Thymus (tissue), 11 donors: ENCODE results near the gene CMSS1. TPM values are rescaled to one million over a fixed set of nuclear protein-coding genes. Genes with fewer than 3 reads are reported as not detected.

Experiments used
- DNase-seq, 9 donors: peaks; one replicate each; pipeline ENCODE4 v3.0.0-alpha.2; 2013; ENCODE audit warnings: low spot score in 9 of 9, low read depth in 6 of 9, missing footprints in 1 of 9
- H3K27ac ChIP-seq, 2 donors: one replicate each; pipeline ENCODE4 v1.5.1; 2013; ENCODE audit warnings: control low read depth in 1 of 2, low read depth in 1 of 2, low read length in 1 of 2, mild to moderate bottlenecking in 1 of 2, moderate library complexity in 1 of 2
- H3K27me3 ChIP-seq, 2 donors: one replicate each; pipeline ENCODE4 v1.5.1; 2013; ENCODE audit warnings: low read length in 1 of 2; ENCODE audit not compliant: control insufficient read depth in 2 of 2, insufficient read depth in 1 of 2
- H3K36me3 ChIP-seq, 2 donors: one replicate each; pipeline ENCODE4 v1.5.1; 2013; ENCODE audit warnings: low read length in 1 of 2, mild to moderate bottlenecking in 1 of 2, moderate library complexity in 1 of 2; ENCODE audit not compliant: control insufficient read depth in 2 of 2, insufficient read depth in 2 of 2
- H3K4me1 ChIP-seq, 2 donors: one replicate each; pipeline ENCODE4 v1.5.1; 2013; ENCODE audit warnings: low read length in 2 of 2; ENCODE audit not compliant: control insufficient read depth in 2 of 2, insufficient read depth in 2 of 2
- H3K4me3 ChIP-seq, 2 donors: one replicate each; pipeline ENCODE4 v1.5.1; 2013; ENCODE audit warnings: low read length in 2 of 2, control low read depth in 1 of 2, mild to moderate bottlenecking in 1 of 2
- H3K9me3 ChIP-seq, 2 donors: one replicate each; pipeline ENCODE4 v1.5.1; 2013; ENCODE audit warnings: low read length in 1 of 2, mild to moderate bottlenecking in 1 of 2; ENCODE audit not compliant: control insufficient read depth in 2 of 2, insufficient read depth in 1 of 2
- WGBS: extraction: QIAGEN DNeasy Blood & Tissue Kit; methylation state at CpG from one replicate; pipeline ENCODE4 v1.1.7; 2013; 5-methylcytosine and 5-hydroxymethylcytosine counted together
- polyA plus RNA-seq: library from polyadenylated mRNA; stranded (reverse); fragments of 200-250 nt; gene quantifications from one replicate; pipeline ENCODE4 v1.2.3, GENCODE V29; 2013
- total RNA-seq: library from RNA; stranded (reverse); fragments of 120-200 nt; gene quantifications from one replicate; pipeline ENCODE4 v1.2.4, GENCODE V29; 2013
- donor health status: healthy.

CMSS1 gene
- total and polyA plus RNA-seq, 2 donors: 27.3 to 39.0 TPM

DNA sequence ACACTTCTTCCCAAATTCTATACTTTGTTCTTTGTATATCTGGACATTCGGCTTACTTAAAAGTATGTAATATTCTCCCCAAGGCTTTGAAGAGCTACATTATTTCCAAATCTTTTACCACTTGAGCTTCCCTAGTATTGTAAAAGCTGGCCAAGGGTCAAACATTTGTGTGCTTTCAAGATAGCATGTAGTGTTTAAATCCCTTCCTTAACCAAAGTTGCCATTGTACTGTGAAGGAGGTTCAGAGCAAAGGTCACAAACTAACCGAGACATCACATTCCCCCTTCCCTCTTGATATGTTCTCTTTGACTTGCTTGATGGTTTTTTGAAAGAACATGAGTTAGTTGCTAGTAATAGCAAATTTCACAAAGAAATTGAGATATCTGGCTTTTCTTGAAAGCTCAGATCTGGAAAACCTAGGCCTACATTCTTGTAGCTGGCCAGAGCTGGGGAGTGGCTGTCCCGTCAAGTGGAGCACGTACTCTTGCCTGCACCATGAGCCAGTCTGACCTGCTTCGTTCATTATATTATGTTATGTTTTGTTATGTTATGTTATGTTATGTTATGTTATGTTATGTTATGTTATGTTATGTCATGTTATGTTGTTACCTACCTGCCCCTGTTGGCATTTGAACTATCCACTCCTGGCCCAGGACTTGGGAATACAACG is 236.4 kb downstream of the CMSS1 start:
- 97% methylated on average over 6 of the region's 6 CpGs for WGBS
- Histone ChIP-seq H3K4me3 (no peak overlapping the region), H3K27me3 (no peaks in the 10 kb centered on the region), H3K27ac (no peak overlapping the region), H3K9me3 (no peaks in the 10 kb centered on the region), H3K4me1 (no peaks in the 10 kb centered on the region), H3K36me3 (no peaks in the 10 kb centered on the region)
- DNase-seq: no peak

DNA sequence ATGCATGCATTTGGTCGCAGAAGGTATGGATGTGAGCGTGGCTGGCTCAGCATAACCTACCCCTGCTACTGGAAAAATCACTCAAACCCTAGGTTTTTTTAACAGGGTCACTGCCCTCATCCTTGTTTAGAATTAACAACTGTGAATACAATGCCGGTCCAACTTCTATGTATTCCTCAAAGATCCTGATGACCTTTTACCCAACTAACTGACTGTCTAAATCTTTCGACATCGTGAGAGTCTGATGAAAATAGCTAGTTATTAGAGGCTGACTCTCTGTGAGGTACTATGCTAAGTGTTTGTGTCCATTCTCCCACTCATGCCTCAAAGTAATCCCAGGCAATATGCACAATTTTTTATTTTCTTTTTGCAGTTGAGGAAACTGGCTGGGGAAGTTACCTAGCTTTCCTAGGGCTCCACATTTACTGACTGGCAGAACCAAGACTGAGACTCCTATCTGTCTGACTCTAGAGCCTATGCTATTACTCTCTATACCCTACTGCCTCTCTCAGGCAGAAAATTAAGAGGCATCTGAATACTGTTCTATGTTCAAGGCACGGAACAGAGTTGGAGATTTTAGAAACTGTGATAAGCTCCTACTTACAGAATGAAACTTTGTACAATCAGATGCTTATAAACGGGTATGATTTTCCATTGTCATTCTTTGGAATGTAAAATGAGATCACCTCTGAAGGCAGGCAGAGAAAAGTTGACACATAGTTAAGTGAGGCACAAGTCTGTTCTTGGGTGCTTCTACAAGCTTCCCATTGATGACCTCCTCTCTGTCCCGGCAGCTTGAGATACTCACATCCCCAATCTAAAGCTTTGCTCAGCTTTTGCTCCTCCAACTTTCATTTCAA is 240.3 kb downstream of the CMSS1 start:
- H3K4me3 ChIP-seq: no peak overlapping the region
- WGBS: 97% methylated on average over 8 of the region's 8 CpGs
- no peak overlapping the region for H3K27ac ChIP-seq
- H3K27me3 ChIP-seq: no peaks in the 10 kb centered on the region
- H3K36me3 ChIP-seq: no peaks in the 10 kb centered on the region
- DNase-seq: no peak
- H3K9me3 ChIP-seq: no peaks in the 10 kb centered on the region
- no peaks in the 10 kb centered on the region for H3K4me1 ChIP-seq

DNA sequence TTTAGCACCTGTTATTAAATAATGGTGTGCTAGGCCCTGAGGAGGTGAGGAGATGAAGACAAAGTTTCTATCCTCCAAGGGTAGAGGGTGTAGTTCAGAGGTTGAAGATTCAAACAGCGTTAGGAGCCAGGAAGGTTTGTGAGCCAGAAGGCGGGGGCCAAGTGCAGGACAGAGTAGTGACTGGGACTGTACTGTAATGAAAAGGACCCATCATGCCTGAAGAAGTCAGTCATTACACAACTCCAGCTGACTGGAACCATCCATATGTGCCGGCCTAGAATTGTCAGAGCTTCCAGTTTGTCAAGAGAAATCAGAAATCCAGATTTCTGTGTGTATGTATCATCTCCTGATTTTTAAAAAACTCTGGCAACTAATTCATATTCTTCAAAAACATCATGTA is 241.8 kb downstream of the CMSS1 start:
- H3K27ac ChIP-seq: no peak overlapping the region
- H3K4me1 ChIP-seq: no peaks in the 10 kb centered on the region
- no peaks in the 10 kb centered on the region for H3K36me3 ChIP-seq
- H3K4me3 ChIP-seq: no peak overlapping the region
- no peak for DNase-seq
- no peaks in the 10 kb centered on the region for H3K27me3 ChIP-seq
- 92% methylated on average over 3 of the region's 3 CpGs for WGBS
- H3K9me3 ChIP-seq: no peaks in the 10 kb centered on the region

DNA sequence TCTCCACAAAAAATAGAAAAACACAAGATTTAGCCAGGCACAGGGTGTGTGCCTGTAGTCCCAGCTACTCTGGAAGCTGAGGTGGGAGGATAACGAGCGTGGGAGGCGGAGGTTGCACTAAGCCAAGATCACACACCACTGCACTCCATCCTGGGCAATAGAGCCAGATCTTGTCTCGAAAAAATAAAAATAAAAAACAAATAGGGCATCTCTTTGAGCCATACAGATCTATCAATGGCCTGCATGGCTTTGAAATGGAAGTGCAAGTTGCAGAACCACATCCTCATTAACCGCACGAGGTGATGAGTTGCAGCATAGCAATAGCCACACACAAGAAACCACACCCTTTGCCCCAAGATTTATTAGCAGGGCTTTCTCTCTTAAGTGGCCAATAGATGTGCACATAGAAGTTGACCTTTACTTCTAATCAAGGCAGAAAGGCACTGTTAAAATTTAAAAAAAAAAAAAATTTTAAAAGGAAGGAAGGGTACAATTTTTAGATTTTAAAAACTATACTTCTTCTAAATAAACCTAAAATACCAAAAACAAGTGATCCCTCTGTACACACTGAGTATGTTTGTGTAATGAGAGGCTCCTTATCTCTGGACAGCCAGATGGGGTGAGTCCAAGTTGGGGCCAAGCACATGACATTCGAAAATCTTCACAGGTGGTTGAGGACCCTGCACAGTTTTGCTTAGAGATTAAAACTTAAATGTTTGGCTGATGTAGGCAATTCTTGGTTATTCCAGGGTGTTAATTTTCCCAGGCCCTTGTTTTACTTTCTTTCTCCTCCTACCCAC is 243.2 kb downstream of the CMSS1 start:
- Histone ChIP-seq H3K27me3 (no peaks in the 10 kb centered on the region), H3K4me3 (no peak overlapping the region), H3K27ac (no peak overlapping the region), H3K36me3 (no peaks in the 10 kb centered on the region), H3K4me1 (no peaks in the 10 kb centered on the region), H3K9me3 (no peaks in the 10 kb centered on the region)
- DNase-seq: no peak
- 91% methylated on average over 7 of the region's 7 CpGs for WGBS

DNA sequence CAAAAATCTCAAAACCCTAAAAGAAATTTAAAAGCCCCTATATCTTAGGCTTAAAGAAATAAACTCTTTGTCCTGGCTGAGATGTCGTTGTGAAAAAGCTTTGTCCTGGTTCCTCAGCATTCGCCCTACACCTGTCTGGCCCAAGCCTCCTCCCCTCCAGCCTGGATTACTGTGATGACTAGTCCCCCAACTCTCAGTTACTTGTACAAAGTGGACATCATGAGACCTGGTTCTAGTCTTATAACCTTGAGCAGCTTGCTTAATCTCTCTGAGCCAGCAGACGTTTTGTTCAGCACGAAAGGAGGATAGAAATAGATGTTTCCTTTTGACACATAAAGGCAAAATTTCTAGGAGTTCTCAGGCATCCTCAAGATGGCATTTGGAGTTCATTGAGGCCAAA is 245.0 kb downstream of the CMSS1 start:
- DNase-seq: no peak
- no peaks in the 10 kb centered on the region for H3K9me3 ChIP-seq
- no peak overlapping the region for H3K27ac ChIP-seq
- no peaks in the 10 kb centered on the region for H3K36me3 ChIP-seq
- H3K27me3 ChIP-seq: no peaks in the 10 kb centered on the region
- no peak overlapping the region for H3K4me3 ChIP-seq
- 87% methylated on average over 4 of the region's 4 CpGs for WGBS
- no peaks in the 10 kb centered on the region for H3K4me1 ChIP-seq

DNA sequence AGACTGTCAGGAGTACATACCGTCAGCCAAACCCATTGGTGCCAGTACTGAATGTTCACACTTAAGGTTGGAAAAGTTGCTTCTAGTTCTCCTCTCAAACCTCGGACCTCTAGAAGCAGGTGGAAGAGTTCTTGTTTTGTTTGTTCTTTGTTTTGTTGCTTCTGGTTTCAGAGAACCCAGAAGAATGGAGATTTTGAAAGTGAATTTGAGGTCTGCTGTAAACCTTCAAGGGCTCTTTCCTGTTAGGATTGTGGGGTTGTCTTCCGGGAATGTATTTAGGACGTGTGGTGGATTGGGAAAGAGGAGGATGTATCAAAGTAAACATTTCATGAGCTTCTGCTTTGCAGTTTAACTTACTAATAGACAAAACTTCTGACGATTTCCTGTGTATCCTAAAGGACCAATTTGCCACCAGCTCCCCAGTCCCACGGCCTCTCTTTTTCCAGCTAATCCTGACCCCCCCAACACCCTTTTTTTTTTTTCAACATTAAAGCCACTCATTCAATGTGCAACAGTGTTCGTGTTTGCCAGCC is 246.3 kb downstream of the CMSS1 start:
- Histone ChIP-seq H3K27ac (no peak overlapping the region), H3K4me3 (no peak overlapping the region), H3K36me3 (no peaks in the 10 kb centered on the region), H3K9me3 (no peaks in the 10 kb centered on the region), H3K27me3 (no peaks in the 10 kb centered on the region), H3K4me1 (peaks cover 2 to 3% of the 10 kb centered on the region in 2 donors)
- WGBS: 95% methylated on average over 7 of the region's 7 CpGs
- no peak for DNase-seq

DNA sequence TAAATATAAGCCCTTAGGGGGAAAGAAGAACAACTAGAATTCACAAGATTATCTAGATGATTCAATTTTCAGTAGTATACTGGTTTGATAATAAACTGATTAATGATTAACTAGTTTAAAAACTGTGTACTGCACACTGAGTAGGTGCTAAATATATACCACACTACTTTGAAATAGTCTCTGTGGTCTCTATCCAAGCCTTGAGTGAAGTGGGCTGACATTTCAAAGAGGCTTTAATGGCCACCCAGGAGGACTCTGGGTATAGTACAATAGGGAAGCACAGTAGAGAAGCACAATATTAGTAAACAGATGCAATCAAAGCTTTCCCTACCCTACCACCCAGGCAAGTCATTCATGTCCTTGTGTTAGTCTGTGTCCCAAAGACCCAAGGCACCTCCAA is 249.9 kb downstream of the CMSS1 start:
- no peaks in the 10 kb centered on the region for H3K27me3 ChIP-seq
- H3K4me1 ChIP-seq: peaks cover 3 to 5% of the 10 kb centered on the region in 2 donors
- H3K27ac ChIP-seq: no peak overlapping the region
- no peaks in the 10 kb centered on the region for H3K9me3 ChIP-seq
- no peaks in the 10 kb centered on the region for H3K36me3 ChIP-seq
- H3K4me3 ChIP-seq: no peak overlapping the region
- no peak for DNase-seq

DNA sequence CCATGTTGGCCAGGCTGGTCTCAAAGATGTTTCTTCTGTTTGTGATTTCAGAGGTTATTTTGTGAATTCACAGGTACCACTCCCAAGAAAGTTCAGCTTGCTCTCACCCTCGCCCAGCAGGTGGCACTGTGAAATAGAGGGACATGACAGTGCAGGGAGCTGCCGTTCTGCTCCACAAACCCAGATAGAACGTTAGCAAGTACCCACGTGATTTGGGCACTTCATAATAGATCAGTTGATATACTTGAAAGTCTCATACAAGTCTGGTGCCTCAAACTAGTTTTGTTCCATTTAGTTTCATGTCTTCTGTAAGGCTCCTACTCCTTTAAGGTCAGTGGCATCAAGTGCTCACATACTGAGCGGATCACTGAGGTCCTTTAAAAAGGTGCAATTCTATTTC is 251.2 kb downstream of the CMSS1 start:
- no peaks in the 10 kb centered on the region for H3K9me3 ChIP-seq
- DNase-seq: peak; percentile 33 to 87 (median 68)
- no peaks in the 10 kb centered on the region for H3K36me3 ChIP-seq
- peaks cover 7 to 12% of the 10 kb centered on the region in 2 donors for H3K4me1 ChIP-seq
- H3K27me3 ChIP-seq: no peaks in the 10 kb centered on the region
- H3K4me3 ChIP-seq: no peak overlapping the region
- 21% methylated on average over 5 of the region's 5 CpGs for WGBS
- no peak overlapping the region for H3K27ac ChIP-seq

DNA sequence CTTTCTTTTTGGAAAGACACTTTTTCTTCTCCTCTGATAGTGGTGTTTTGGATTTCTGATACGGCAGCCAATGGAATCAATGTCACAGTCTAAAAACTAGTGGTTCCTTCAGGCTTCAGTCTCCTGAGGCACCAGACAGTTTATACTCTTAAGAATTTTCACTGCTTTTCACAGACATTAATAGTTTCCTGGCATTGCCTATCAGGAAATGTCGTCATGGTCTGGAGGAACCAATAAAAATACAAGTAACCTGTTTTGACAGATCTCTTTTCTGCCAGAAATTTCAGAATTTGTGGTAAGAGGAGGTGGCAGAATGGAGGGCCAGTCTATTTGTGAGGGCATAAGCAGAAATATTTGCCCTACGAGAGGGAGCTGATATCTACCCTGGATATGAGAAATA is 251.8 kb downstream of the CMSS1 start:
- Histone ChIP-seq H3K4me3 (no peak overlapping the region), H3K27ac (no peak overlapping the region), H3K27me3 (no peaks in the 10 kb centered on the region), H3K36me3 (no peaks in the 10 kb centered on the region), H3K9me3 (no peaks in the 10 kb centered on the region), H3K4me1 (peaks cover 10 to 16% of the 10 kb centered on the region in 2 donors)
- DNase-seq: no peak
- 90% methylated on average over 3 of the region's 3 CpGs for WGBS
